ENCODE measurements around the gene FDXACB1.

GRCh38 chr11:111838054-111838453 is 40.9 kb downstream of the FDXACB1 start:
- TF ChIP-seq, protein P1, sequence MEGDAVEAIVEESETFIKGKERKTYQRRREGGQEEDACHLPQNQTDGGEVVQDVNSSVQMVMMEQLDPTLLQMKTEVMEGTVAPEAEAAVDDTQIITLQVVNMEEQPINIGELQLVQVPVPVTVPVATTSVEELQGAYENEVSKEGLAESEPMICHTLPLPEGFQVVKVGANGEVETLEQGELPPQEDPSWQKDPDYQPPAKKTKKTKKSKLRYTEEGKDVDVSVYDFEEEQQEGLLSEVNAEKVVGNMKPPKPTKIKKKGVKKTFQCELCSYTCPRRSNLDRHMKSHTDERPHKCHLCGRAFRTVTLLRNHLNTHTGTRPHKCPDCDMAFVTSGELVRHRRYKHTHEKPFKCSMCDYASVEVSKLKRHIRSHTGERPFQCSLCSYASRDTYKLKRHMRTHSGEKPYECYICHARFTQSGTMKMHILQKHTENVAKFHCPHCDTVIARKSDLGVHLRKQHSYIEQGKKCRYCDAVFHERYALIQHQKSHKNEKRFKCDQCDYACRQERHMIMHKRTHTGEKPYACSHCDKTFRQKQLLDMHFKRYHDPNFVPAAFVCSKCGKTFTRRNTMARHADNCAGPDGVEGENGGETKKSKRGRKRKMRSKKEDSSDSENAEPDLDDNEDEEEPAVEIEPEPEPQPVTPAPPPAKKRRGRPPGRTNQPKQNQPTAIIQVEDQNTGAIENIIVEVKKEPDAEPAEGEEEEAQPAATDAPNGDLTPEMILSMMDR (IDR thresholded peaks at IDR 0.05; ENCODE audit: low read length): no peak
- TF ChIP-seq EZH2 (optimal IDR thresholded peaks at IDR 0.05; ENCODE audit: low read depth, low read length): no peak
